ENCODE data around the gene SORCS2. TPM values are rescaled to one million over a fixed set of nuclear protein-coding genes. Genes with fewer than 3 reads are reported as not detected.

The SORCS2 gene
- polyA plus RNA-seq, 1 of the 3 experiments (the other 2 are of a cell fraction) = 1.6 TPM

- no peak overlapping the region for H3K27ac ChIP-seq (ENCODE audit: low read depth in 2 of 2, low read length in 1 of 2)
- TF ChIP-seq RCOR1 (IDR thresholded peaks at IDR 0.05; ENCODE audit: low read length) (no peak), ELF1 (IDR thresholded peaks at IDR 0.05) (no peak), FOXJ3 (CRISPR knock-in tag; IDR thresholded peaks at IDR 0.05) (no peak), TAF1 (IDR thresholded peaks at IDR 0.05; ENCODE audit: borderline replicate concordance, low read depth, low read length) (no peak), POLR2AphosphoS5 (IDR thresholded peaks at IDR 0.05; ENCODE audit: low read depth, low read length) (no peak), IRF3 (IDR thresholded peaks at IDR 0.05; ENCODE audit: low read depth, low read length) (no peak), GATA2 (CRISPR knock-in tag; IDR thresholded peaks at IDR 0.05) (no peak), RXRA (IDR thresholded peaks at IDR 0.05; ENCODE audit: borderline replicate concordance, low read depth) (no peak), CHD2 (IDR thresholded peaks at IDR 0.05; ENCODE audit: low read length, partially characterized antibody) (no peak), MXI1 (IDR thresholded peaks at IDR 0.05; ENCODE audit: low read depth, low read length) (no peak), JUND (IDR thresholded peaks at IDR 0.05) (no peak)
- WGBS (ENCODE audit: low lambda C conversion rate) = 87% methylated on average over 8 of the region's 11 CpGs
- H3K79me2 ChIP-seq (ENCODE audit: insufficient read depth) = no peaks in the 10 kb centered on the region
- H3K9me2 ChIP-seq = no peaks in the 10 kb centered on the region
- no peaks in the 10 kb centered on the region for H3F3A ChIP-seq (replicated peaks; ENCODE audit: insufficient read depth)
- no peaks in the 10 kb centered on the region for H3K9me3 ChIP-seq
- no peaks in the 10 kb centered on the region for H4K20me1 ChIP-seq (ENCODE audit: insufficient read depth)
- H2AFZ ChIP-seq (ENCODE audit: low read depth) = no peak overlapping the region
- peak; percentile 65 for DNase-seq
- POLR2A ChIA-PET = no interaction called here
- H3K4me1 ChIP-seq (ENCODE audit: control insufficient read depth in 1 of 2, insufficient read depth in 2 of 2, low read depth in 1 of 2, low read length in 1 of 2) = peaks cover 0 to 6% of the 10 kb centered on the region in 2 experiments; a peak in 1 of 4 replicates
- no peaks in the 10 kb centered on the region for H3K36me3 ChIP-seq (replicated peaks in 1 of 2; ENCODE audit: control insufficient read depth in 1 of 2, insufficient read depth in 2 of 2, low read length in 1 of 2)
- no peak overlapping the region for H3K4me3 ChIP-seq (ENCODE audit: low read depth in 2 of 2, low read length in 1 of 2)
- no peak overlapping the region for H3K9ac ChIP-seq
- CTCF ChIA-PET = interaction anchor here (1.1 to 1.2 kb wide), 2 partner anchors 20 to 36 kb away, joined by 3 read pairs; no protein-coding TSS in a partner anchor
- H3K27me3 ChIP-seq (ENCODE audit: insufficient read depth) = no peaks in the 10 kb centered on the region
- H3K4me2 ChIP-seq = no peak overlapping the region
These were observed 485.5 kb downstream of the SORCS2 start for GRCh38 chr4:7677799-7678301.

- H3K4me2 ChIP-seq = no peak overlapping the region
- H3K9ac ChIP-seq = no peak overlapping the region
- no peaks in the 10 kb centered on the region for H3K36me3 ChIP-seq (replicated peaks in 1 of 2; ENCODE audit: control insufficient read depth in 1 of 2, insufficient read depth in 2 of 2, low read length in 1 of 2)
- H3K9me3 ChIP-seq = no peaks in the 10 kb centered on the region
- ChIA-PET CTCF (interaction anchor here (1.4 to 1.6 kb wide), 2 partner anchors 8 to 354 kb away, joined by 3 to 5 read pairs; no protein-coding TSS in a partner anchor), POLR2A (no interaction called here)
- H3K79me2 ChIP-seq (ENCODE audit: insufficient read depth) = no peaks in the 10 kb centered on the region
- H3K27ac ChIP-seq (ENCODE audit: low read depth in 2 of 2, low read length in 1 of 2) = no peak overlapping the region
- H4K20me1 ChIP-seq (ENCODE audit: insufficient read depth) = no peaks in the 10 kb centered on the region
- H3F3A ChIP-seq (replicated peaks; ENCODE audit: insufficient read depth) = no peaks in the 10 kb centered on the region
- no peak overlapping the region for H2AFZ ChIP-seq (ENCODE audit: low read depth)
- DNase-seq = no peak
- H3K4me3 ChIP-seq (ENCODE audit: low read depth in 2 of 2, low read length in 1 of 2) = no peak overlapping the region
- H3K9me2 ChIP-seq = no peaks in the 10 kb centered on the region
- 84% methylated on average over 6 of the region's 9 CpGs for WGBS (ENCODE audit: low lambda C conversion rate)
- no peaks in the 10 kb centered on the region for H3K27me3 ChIP-seq (ENCODE audit: insufficient read depth)
- peaks cover 0 to 6% of the 10 kb centered on the region in 2 experiments; a peak in 1 of 4 replicates for H3K4me1 ChIP-seq (ENCODE audit: control insufficient read depth in 1 of 2, insufficient read depth in 2 of 2, low read depth in 1 of 2, low read length in 1 of 2)
- no peak for TF ChIP-seq CTCF (IDR thresholded peaks at IDR 0.05)
- TF ChIP-seq ELF1 (IDR thresholded peaks at IDR 0.05) = no peak
- no peak for TF ChIP-seq GABPA (IDR thresholded peaks at IDR 0.05; ENCODE audit: low read depth)
- TF ChIP-seq TCF12 (IDR thresholded peaks at IDR 0.05) = no peak
- TF ChIP-seq GATA2 (CRISPR knock-in tag; IDR thresholded peaks at IDR 0.05) = no peak
- TF ChIP-seq NRF1 (IDR thresholded peaks at IDR 0.05; ENCODE audit: low read depth, low read length) = no peak
- TF ChIP-seq TEAD4 (IDR thresholded peaks at IDR 0.05; ENCODE audit: borderline replicate concordance, insufficient read depth) = no peak
- no peak for TF ChIP-seq NFIC (IDR thresholded peaks at IDR 0.05; ENCODE audit: borderline replicate concordance)
- no peak for TF ChIP-seq FOXM1 (IDR thresholded peaks at IDR 0.05; ENCODE audit: low read depth)
- no peak for TF ChIP-seq JUND (IDR thresholded peaks at IDR 0.05)
- TF ChIP-seq RAD21 (IDR thresholded peaks at IDR 0.05; ENCODE audit: low read length) = no peak
- no peak for TF ChIP-seq TAF1 (IDR thresholded peaks at IDR 0.05; ENCODE audit: borderline replicate concordance, low read depth, low read length)
- TF ChIP-seq FOSL2 (IDR thresholded peaks at IDR 0.05; ENCODE audit: borderline replicate concordance, low read depth) = no peak
- no peak for TF ChIP-seq PBX3 (IDR thresholded peaks at IDR 0.05)
- no peak for TF ChIP-seq SIN3A (IDR thresholded peaks at IDR 0.05; ENCODE audit: borderline replicate concordance, low read depth, low read length)
- TF ChIP-seq EP300 (IDR thresholded peaks at IDR 0.05; ENCODE audit: borderline replicate concordance in 1 of 2, low read depth in 1 of 2, low read length in 1 of 2) = no peak
- no peak for TF ChIP-seq POLR2AphosphoS5 (IDR thresholded peaks at IDR 0.05; ENCODE audit: low read depth, low read length)
These were observed 486.0 kb downstream of the SORCS2 start for GRCh38 chr4:7678318-7678852.

Measured in SK-N-SH (cell line).